HepG2 (cell line): ENCODE measurements around the gene OSBPL10. TPM values are rescaled to one million over a fixed set of nuclear protein-coding genes. Genes with fewer than 3 reads are reported as not detected.

Experiments
- ATAC-seq: fragments of 200-7000 bp; cut with Tn5 transposase; 3 replicates; pipeline ENCODE4 v1.9.1; 2020; ENCODE audit warnings: mild to moderate bottlenecking, moderate library complexity
- BruUV-seq: library from RNA; stranded (reverse); fragments of 400-500 nt; replicated peaks from 2 replicates; lab custom pipeline; 2021; lab: Mats Ljungman, UMichigan
- CTCF ChIA-PET: fragments of 300-600 bp; formaldehyde crosslinking; extraction: SDS; loops from one replicate; lab custom pipeline; 2021; ENCODE audit warnings: low total read pairs, inconsistent platforms, low intra/inter-chr PET ratio; lab: Yijun Ruan, JAX
- POLR2A ChIA-PET: fragments of 350-600 bp; sonication (Branson Sonifier 250); formaldehyde crosslinking; loops from one replicate; lab custom pipeline; 2020; ENCODE audit warnings: antibody characterized with exemption, inconsistent platforms; lab: Yijun Ruan, JAX
- DNase-seq: peaks from one replicate; pipeline ENCODE4 v3.0.0-alpha.2; 2015; ENCODE audit warnings: low spot score
- FAIRE-seq: peaks from 3 replicates; lab custom pipeline; 2011; peaks lifted over from hg19 to GRCh38; lab: Jason Lieb, UNC
- H2AFZ ChIP-seq: one replicate; pipeline ENCODE4 v1.6.1; 2011; ENCODE audit warnings: low read length, inconsistent platforms
- H3K27ac ChIP-seq: fragments of 300-600 bp; 3 replicates; pipeline ENCODE4 v1.8.0; 2011; ENCODE audit warnings: mixed run types, mild to moderate bottlenecking, mixed read lengths, low read length, inconsistent platforms; ENCODE audit not compliant: insufficient read depth; ENCODE audit errors: extremely low read length
- H3K27me3 ChIP-seq, 2 experiments: fragments of 200-600 bp in 1 of 2; 2 replicates in 1 of 2; 3 replicates in 1 of 2; pipeline versions ENCODE4 v1.6.0 to v1.8.0; 2011; ENCODE audit warnings: low read length in 2 of 2, mild to moderate bottlenecking in 2 of 2, moderate library complexity in 2 of 2, inconsistent platforms in 1 of 2; ENCODE audit not compliant: insufficient read depth in 2 of 2, control insufficient read depth in 1 of 2
- H3K36me3 ChIP-seq, 2 experiments: fragments of 200-600 bp in 1 of 2; replicated peaks in 1 of 2; 2 replicates in 1 of 2; 3 replicates in 1 of 2; pipeline versions ENCODE4 v1.5.1 to v1.8.0; 2011; ENCODE audit warnings: low read length in 2 of 2, inconsistent platforms in 1 of 2; ENCODE audit not compliant: insufficient read depth in 2 of 2, control insufficient read depth in 1 of 2
- H3K4me1 ChIP-seq: 2 replicates; pipeline ENCODE4 v1.5.1; 2012; ENCODE audit warnings: low read length, inconsistent platforms; ENCODE audit not compliant: insufficient read depth
- H3K4me2 ChIP-seq: 2 replicates; pipeline ENCODE4 v1.6.0; 2011; ENCODE audit warnings: low read depth, low read length, inconsistent platforms
- H3K4me3 ChIP-seq, 3 experiments: fragments of 200-600 bp in 1 of 3; sonication (generic), shearing (Covaris generic) in 1 of 3; replicated peaks in 1 of 3; 2 replicates each; pipeline ENCODE4 v1.5.1; 2011 to 2016; ENCODE audit warnings: low read length in 3 of 3, inconsistent platforms in 2 of 3, low read depth in 2 of 3, mild to moderate bottlenecking in 2 of 3, control low read depth in 1 of 3, mixed read lengths in 1 of 3; ENCODE audit not compliant: insufficient read depth in 1 of 3
- H3K79me2 ChIP-seq: one replicate; pipeline ENCODE4 v1.6.1; 2011; ENCODE audit warnings: low read length, inconsistent platforms; ENCODE audit not compliant: insufficient read depth
- H3K9ac ChIP-seq: 2 replicates; pipeline ENCODE4 v1.6.0; 2011; ENCODE audit warnings: mild to moderate bottlenecking, low read depth, low read length, inconsistent platforms; ENCODE audit not compliant: insufficient read depth
- H3K9me3 ChIP-seq: 2 replicates; pipeline ENCODE4 v1.5.1; 2012; ENCODE audit warnings: mild to moderate bottlenecking, low read length
- H4K20me1 ChIP-seq: 2 replicates; pipeline ENCODE4 v1.6.0; 2011; ENCODE audit warnings: inconsistent platforms, mild to moderate bottlenecking, low read length, moderate library complexity; ENCODE audit not compliant: insufficient read depth
- ELF3 ChIP-seq: IDR thresholded peaks from 2 replicates; pipeline ENCODE4 v1.6.1; 2016; ENCODE audit warnings: missing genetic modification reagents, missing compliant biosample characterization
- FOSL2 ChIP-seq: sonication (generic); formaldehyde crosslinking; IDR thresholded peaks from 2 replicates; pipeline ENCODE4 v1.4.0; 2020; ENCODE audit warnings: missing genetic modification reagents
- HNRNPL ChIP-seq: fragments of 200-400 bp; formaldehyde crosslinking; IDR thresholded peaks from 2 replicates; pipeline ENCODE4 v1.6.1; 2017; ENCODE audit warnings: mild to moderate bottlenecking, low read depth, low read length
- NFIB ChIP-seq: sonication (generic); formaldehyde crosslinking; IDR thresholded peaks from 2 replicates; pipeline ENCODE4 v1.9.0; 2021; ENCODE audit warnings: missing genetic modification reagents, mild to moderate bottlenecking, borderline replicate concordance
- SETDB1 ChIP-seq: sonication (generic); formaldehyde crosslinking; IDR thresholded peaks from 2 replicates; pipeline ENCODE4 v1.5.1; 2020; ENCODE audit warnings: missing genetic modification reagents, mild to moderate bottlenecking, borderline replicate concordance
- SMAD3 ChIP-seq: sonication (generic); formaldehyde crosslinking; IDR thresholded peaks from 2 replicates; pipeline ENCODE4 v1.4.0; 2020; ENCODE audit warnings: missing genetic modification reagents
- SOX6 ChIP-seq, 2 experiments: fragments of 450-650 bp in 1 of 2; sonication (generic) in 1 of 2; formaldehyde crosslinking in 1 of 2; IDR thresholded peaks; 2 replicates each; pipeline versions ENCODE4 v1.4.0 to v1.6.1; 2017 to 2020; ENCODE audit warnings: antibody characterized with exemption in 1 of 2, mild to moderate bottlenecking in 1 of 2, missing genetic modification reagents in 1 of 2
- ZNF232 ChIP-seq: sonication (generic); formaldehyde crosslinking; IDR thresholded peaks from 2 replicates; pipeline ENCODE4 v1.4.0; 2020; ENCODE audit warnings: missing genetic modification reagents, borderline replicate concordance
- ZNF296 ChIP-seq: sonication (generic); formaldehyde crosslinking; conservative IDR thresholded peaks from 2 replicates; pipeline ENCODE4 v1.5.0; 2020; ENCODE audit warnings: mild to moderate bottlenecking, missing genetic modification reagents
- ZNF331 ChIP-seq: sonication (generic); formaldehyde crosslinking; IDR thresholded peaks from 2 replicates; pipeline ENCODE4 v1.4.0; 2020; ENCODE audit warnings: missing genetic modification reagents
- ZNF761 ChIP-seq: sonication (generic); formaldehyde crosslinking; conservative IDR thresholded peaks from 2 replicates; pipeline ENCODE4 v1.4.0; 2020; ENCODE audit warnings: mild to moderate bottlenecking, missing genetic modification reagents
- ZSCAN30 ChIP-seq: sonication (generic); formaldehyde crosslinking; IDR thresholded peaks from 2 replicates; pipeline ENCODE4 v1.5.0; 2020; ENCODE audit warnings: mild to moderate bottlenecking, missing genetic modification reagents
- WGBS: methylation state at CpG from one replicate; pipeline ENCODE4 v1.1.6; 2017; ENCODE audit warnings: low lambda C conversion rate; 5-methylcytosine and 5-hydroxymethylcytosine counted together
- in situ Hi-C: cut with HindIII; loops from 2 replicates; pipeline ENCODE4 v1.10.0; 2017; ENCODE audit warnings: low pct_unique_long_range_greater_than_20kb; ENCODE audit not compliant: extremely low pct_ligation_motif_present
- intact Hi-C: fragments of 100-400 bp; cut with micrococcal nuclease; formaldehyde crosslinking; loops from one replicate; pipeline ENCODE4 v1.10.0; 2022; ENCODE audit not compliant: unreplicated experiment
- polyA plus RNA-seq, 8 experiments: library from polyadenylated mRNA; depleted of rRNA in 3 of 8; stranded (reverse) in 7 of 8; unstranded in 1 of 8; fragments of >200 nt; fragmentation: Illumina TruSeq in 4 of 8; extraction: Trizol in 4 of 8; gene quantifications; 2 replicates each; pipeline versions ENCODE4 v1.2.1 to v1.2.3, GENCODE V29; 2011 to 2016; ENCODE audit warnings: low read depth in 4 of 8, missing spikeins in 1 of 8, mixed read lengths in 1 of 8; ENCODE audit not compliant: insufficient read depth in 1 of 8
- total RNA-seq, 5 experiments: library from RNA; depleted of rRNA; stranded (reverse); fragments of >200 nt; fragmentation: Illumina TruSeq; extraction: Trizol; gene quantifications; 2 replicates each; pipeline ENCODE4 v1.2.3, GENCODE V29; 2016; ENCODE audit warnings: low read depth in 1 of 5
- TF ChIP-seq, protein P1 (sequence below): sonication (generic); formaldehyde crosslinking; IDR thresholded peaks from 2 replicates; pipeline ENCODE4 v1.4.0; 2020; ENCODE audit warnings: missing genetic modification reagents
- TF ChIP-seq, protein P2 (sequence below): sonication (generic); formaldehyde crosslinking; IDR thresholded peaks from 2 replicates; pipeline ENCODE4 v1.8.1; 2023; ENCODE audit warnings: mild to moderate bottlenecking, inconsistent platforms, moderate library complexity, missing genetic modification reagents, borderline replicate concordance
- TF ChIP-seq, protein P3 (sequence below): sonication (generic); formaldehyde crosslinking; conservative IDR thresholded peaks from 2 replicates; pipeline ENCODE4 v1.4.0; 2020; ENCODE audit warnings: mild to moderate bottlenecking, missing genetic modification reagents, moderate library complexity

The OSBPL10 gene
- total and polyA plus RNA-seq, 2 of the 13 experiments (the other 11 are each of a cell fraction or from before 2014, with no cell fraction given): 10.3 to 28.6 TPM

- no peaks in the 10 kb centered on the region for H3K9me3 ChIP-seq
- no peaks in the 10 kb centered on the region for H4K20me1 ChIP-seq
- H3K9ac ChIP-seq: no peak overlapping the region
- H3K27ac ChIP-seq: no peak overlapping the region
- FAIRE-seq: no peak
- no peak for ATAC-seq
- CTCF ChIA-PET: no interaction called here
- DNase-seq: no peak
- no peak overlapping the region for H2AFZ ChIP-seq
- H3K79me2 ChIP-seq: no peaks in the 10 kb centered on the region
- in situ Hi-C loops: no loop called here
- no TSS peak for BruUV-seq
- WGBS: 100% methylated on average over 4 of the region's 4 CpGs
- no peak overlapping the region for H3K4me2 ChIP-seq
- POLR2A ChIA-PET: no interaction called here
- no peaks in the 10 kb centered on the region for H3K4me1 ChIP-seq
- no peaks in the 10 kb centered on the region for H3K27me3 ChIP-seq
- peaks cover 0 to 2% of the 10 kb centered on the region in 2 experiments; a peak in 1 of 5 replicates for H3K36me3 ChIP-seq
- no peak overlapping the region for H3K4me3 ChIP-seq
- intact Hi-C loops: no loop called here
- no peak for TF ChIP-seq ZNF331 (CRISPR knock-in tag)
- TF ChIP-seq ZNF761 (CRISPR knock-in tag): no peak
- no peak for TF ChIP-seq SETDB1 (CRISPR knock-in tag)
- TF ChIP-seq ZNF296 (CRISPR knock-in tag): no peak
- TF ChIP-seq, protein P1, sequence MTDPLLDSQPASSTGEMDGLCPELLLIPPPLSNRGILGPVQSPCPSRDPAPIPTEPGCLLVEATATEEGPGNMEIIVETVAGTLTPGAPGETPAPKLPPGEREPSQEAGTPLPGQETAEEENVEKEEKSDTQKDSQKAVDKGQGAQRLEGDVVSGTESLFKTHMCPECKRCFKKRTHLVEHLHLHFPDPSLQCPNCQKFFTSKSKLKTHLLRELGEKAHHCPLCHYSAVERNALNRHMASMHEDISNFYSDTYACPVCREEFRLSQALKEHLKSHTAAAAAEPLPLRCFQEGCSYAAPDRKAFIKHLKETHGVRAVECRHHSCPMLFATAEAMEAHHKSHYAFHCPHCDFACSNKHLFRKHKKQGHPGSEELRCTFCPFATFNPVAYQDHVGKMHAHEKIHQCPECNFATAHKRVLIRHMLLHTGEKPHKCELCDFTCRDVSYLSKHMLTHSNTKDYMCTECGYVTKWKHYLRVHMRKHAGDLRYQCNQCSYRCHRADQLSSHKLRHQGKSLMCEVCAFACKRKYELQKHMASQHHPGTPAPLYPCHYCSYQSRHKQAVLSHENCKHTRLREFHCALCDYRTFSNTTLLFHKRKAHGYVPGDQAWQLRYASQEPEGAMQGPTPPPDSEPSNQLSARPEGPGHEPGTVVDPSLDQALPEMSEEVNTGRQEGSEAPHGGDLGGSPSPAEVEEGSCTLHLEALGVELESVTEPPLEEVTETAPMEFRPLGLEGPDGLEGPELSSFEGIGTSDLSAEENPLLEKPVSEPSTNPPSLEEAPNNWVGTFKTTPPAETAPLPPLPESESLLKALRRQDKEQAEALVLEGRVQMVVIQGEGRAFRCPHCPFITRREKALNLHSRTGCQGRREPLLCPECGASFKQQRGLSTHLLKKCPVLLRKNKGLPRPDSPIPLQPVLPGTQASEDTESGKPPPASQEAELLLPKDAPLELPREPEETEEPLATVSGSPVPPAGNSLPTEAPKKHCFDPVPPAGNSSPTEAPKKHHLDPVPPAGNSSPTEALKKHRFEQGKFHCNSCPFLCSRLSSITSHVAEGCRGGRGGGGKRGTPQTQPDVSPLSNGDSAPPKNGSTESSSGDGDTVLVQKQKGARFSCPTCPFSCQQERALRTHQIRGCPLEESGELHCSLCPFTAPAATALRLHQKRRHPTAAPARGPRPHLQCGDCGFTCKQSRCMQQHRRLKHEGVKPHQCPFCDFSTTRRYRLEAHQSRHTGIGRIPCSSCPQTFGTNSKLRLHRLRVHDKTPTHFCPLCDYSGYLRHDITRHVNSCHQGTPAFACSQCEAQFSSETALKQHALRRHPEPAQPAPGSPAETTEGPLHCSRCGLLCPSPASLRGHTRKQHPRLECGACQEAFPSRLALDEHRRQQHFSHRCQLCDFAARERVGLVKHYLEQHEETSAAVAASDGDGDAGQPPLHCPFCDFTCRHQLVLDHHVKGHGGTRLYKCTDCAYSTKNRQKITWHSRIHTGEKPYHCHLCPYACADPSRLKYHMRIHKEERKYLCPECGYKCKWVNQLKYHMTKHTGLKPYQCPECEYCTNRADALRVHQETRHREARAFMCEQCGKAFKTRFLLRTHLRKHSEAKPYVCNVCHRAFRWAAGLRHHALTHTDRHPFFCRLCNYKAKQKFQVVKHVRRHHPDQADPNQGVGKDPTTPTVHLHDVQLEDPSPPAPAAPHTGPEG (CRISPR knock-in tag): no peak
- no peak for TF ChIP-seq NFIB (CRISPR knock-in tag)
- no peak for TF ChIP-seq ELF3 (CRISPR knock-in tag)
- TF ChIP-seq HNRNPL: no peak
- no peak for TF ChIP-seq FOSL2 (CRISPR knock-in tag)
- no peak for TF ChIP-seq SMAD3 (CRISPR knock-in tag)
- TF ChIP-seq, protein P2, sequence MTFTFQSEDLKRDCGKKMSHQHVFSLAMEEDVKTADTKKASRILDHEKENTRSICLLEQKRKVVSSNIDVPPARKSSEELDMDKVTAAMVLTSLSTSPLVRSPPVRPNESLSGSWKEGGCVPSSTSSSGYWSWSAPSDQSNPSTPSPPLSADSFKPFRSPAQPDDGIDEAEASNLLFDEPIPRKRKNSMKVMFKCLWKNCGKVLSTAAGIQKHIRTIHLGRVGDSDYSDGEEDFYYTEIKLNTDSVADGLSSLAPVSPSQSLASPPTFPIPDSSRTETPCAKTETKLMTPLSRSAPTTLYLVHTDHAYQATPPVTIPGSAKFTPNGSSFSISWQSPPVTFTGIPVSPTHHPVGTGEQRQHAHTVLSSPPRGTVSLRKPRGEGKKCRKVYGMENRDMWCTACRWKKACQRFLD: no peak
- no peak for TF ChIP-seq ZSCAN30 (CRISPR knock-in tag)
- no peak for TF ChIP-seq SOX6 (IDR thresholded peaks at IDR 0.05)
- no peak for TF ChIP-seq SOX6 (CRISPR knock-in tag; IDR thresholded peaks at IDR 0.05)
- TF ChIP-seq ZNF232 (CRISPR knock-in tag): no peak
- TF ChIP-seq, protein P3, sequence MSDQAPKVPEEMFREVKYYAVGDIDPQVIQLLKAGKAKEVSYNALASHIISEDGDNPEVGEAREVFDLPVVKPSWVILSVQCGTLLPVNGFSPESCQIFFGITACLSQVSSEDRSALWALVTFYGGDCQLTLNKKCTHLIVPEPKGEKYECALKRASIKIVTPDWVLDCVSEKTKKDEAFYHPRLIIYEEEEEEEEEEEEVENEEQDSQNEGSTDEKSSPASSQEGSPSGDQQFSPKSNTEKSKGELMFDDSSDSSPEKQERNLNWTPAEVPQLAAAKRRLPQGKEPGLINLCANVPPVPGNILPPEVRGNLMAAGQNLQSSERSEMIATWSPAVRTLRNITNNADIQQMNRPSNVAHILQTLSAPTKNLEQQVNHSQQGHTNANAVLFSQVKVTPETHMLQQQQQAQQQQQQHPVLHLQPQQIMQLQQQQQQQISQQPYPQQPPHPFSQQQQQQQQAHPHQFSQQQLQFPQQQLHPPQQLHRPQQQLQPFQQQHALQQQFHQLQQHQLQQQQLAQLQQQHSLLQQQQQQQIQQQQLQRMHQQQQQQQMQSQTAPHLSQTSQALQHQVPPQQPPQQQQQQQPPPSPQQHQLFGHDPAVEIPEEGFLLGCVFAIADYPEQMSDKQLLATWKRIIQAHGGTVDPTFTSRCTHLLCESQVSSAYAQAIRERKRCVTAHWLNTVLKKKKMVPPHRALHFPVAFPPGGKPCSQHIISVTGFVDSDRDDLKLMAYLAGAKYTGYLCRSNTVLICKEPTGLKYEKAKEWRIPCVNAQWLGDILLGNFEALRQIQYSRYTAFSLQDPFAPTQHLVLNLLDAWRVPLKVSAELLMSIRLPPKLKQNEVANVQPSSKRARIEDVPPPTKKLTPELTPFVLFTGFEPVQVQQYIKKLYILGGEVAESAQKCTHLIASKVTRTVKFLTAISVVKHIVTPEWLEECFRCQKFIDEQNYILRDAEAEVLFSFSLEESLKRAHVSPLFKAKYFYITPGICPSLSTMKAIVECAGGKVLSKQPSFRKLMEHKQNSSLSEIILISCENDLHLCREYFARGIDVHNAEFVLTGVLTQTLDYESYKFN (CRISPR knock-in tag): no peak
Measured at GRCh38 chr3:31798840-31799239, 182.2 kb downstream of the OSBPL10 start.
